SH-SY5Y (cell line): ENCODE results near the gene OR13J1.

ENCODE experiments used
- GATA2 ChIP-seq: IDR thresholded peaks from 2 replicates; pipeline ENCODE4 v1.6.1; 2011; ENCODE audit warnings: mild to moderate bottlenecking, low read depth, low read length
- GATA3 ChIP-seq: IDR thresholded peaks from 2 replicates; pipeline ENCODE4 v1.6.1; 2011; ENCODE audit warnings: low read depth, mild to moderate bottlenecking, low read length, moderate library complexity

DNA sequence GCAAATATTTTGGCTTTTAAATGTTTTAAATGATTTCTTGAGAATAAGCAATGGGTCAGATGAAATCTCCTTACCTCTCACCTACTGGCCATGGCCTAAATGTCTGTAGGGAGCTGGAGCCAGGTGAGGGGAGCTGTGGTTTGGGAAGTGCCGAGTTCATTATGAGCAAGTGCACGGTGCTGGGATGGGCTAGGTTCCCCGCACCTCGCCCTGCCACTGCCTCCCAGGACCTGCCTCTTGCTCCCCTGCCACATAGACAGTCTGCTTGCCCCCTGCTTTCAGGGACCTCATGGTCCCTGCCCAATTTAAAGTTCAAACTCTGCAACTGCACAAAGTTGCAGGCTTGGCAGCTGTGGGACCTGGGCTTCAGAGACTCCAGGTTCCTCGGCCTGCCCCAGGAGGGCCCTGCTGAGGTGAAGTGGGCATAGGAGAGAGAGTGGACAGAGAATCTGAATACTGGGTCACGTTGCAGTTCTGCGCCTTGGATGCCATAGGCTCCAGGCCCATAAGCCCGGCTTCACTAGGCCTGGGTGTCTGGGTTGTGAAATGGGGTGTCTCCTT, 5.4 kb downstream of the OR13J1 start:
- no peak for TF ChIP-seq GATA2
- TF ChIP-seq GATA3: no peak
